Mucosa of stomach (tissue), 1 donor: ENCODE data around the gene SNX17.
"Not testable (repeated sequence)": the region's sequence is repeated elsewhere in the genome, so short reads cannot be mapped to it uniquely, and the experiment has no call there.

Experiments
- H3K27me3 ChIP-seq: one replicate; pipeline ENCODE4 v1.7.0; 2013; ENCODE audit warnings: mild to moderate bottlenecking, low read length; ENCODE audit not compliant: control insufficient read depth, insufficient read depth
- H3K36me3 ChIP-seq: one replicate; pipeline ENCODE4 v1.7.0; 2013; ENCODE audit warnings: low read length; ENCODE audit not compliant: control insufficient read depth, insufficient read depth
- H3K4me1 ChIP-seq: one replicate; pipeline ENCODE4 v1.7.0; 2013; ENCODE audit warnings: mild to moderate bottlenecking, low read length; ENCODE audit not compliant: control insufficient read depth, insufficient read depth
- H3K4me3 ChIP-seq: one replicate; pipeline ENCODE4 v1.7.0; 2013; ENCODE audit warnings: low read length
- H3K9ac ChIP-seq: one replicate; pipeline ENCODE4 v1.7.0; 2013; ENCODE audit warnings: mild to moderate bottlenecking, low read length, moderate library complexity
- H3K9me3 ChIP-seq: one replicate; pipeline ENCODE4 v1.7.0; 2013; ENCODE audit warnings: mild to moderate bottlenecking, low read length, moderate library complexity; ENCODE audit not compliant: control insufficient read depth
- donor health status: Pancreatic carcinoma.

Gene SNX17

GRCh38 chr2:27420996-27421395, 50.6 kb downstream of the SNX17 start:
- Histone ChIP-seq H3K4me1 (no peaks in the 10 kb centered on the region), H3K27me3 (no peaks in the 10 kb centered on the region), H3K36me3 (no peaks in the 10 kb centered on the region), H3K4me3 (no peak overlapping the region), H3K9me3 (no peaks in the 10 kb centered on the region), H3K9ac (no peak overlapping the region)

- Histone ChIP-seq H3K27me3 (no peaks in the 10 kb centered on the region), H3K9ac (no peak overlapping the region), H3K4me3 (no peak overlapping the region), H3K4me1 (no peaks in the 10 kb centered on the region), H3K36me3 (no peaks in the 10 kb centered on the region), H3K9me3 (no peaks in the 10 kb centered on the region)
These were observed 51.3 kb downstream of the SNX17 start for GRCh38 chr2:27421660-27422250.

- no peaks in the 10 kb centered on the region for H3K4me1 ChIP-seq
- H3K27me3 ChIP-seq, result no peaks in the 10 kb centered on the region
- H3K4me3 ChIP-seq, result no peak overlapping the region
- no peaks in the 10 kb centered on the region for H3K36me3 ChIP-seq
- no peaks in the 10 kb centered on the region for H3K9me3 ChIP-seq
- H3K9ac ChIP-seq, result no peak overlapping the region
These were observed 52.5 kb downstream of the SNX17 start for GRCh38 chr2:27422958-27423357.

- not testable (repeated sequence) for H3K4me1 ChIP-seq, H3K9me3 ChIP-seq, H3K27me3 ChIP-seq, H3K9ac ChIP-seq, H3K36me3 ChIP-seq, H3K4me3 ChIP-seq
These were observed 54.6 kb downstream of the SNX17 start for GRCh38 chr2:27425039-27425438.
